HEK293T (cell line): ENCODE measurements around the gene PRR23A.

Source experiments
- FOXM1 ChIP-seq: fragments of 450-650 bp; IDR thresholded peaks from 2 replicates; pipeline ENCODE4 v1.6.1; 2017; ENCODE audit warnings: mild to moderate bottlenecking, borderline replicate concordance
- HDGF ChIP-seq: fragments of 450-650 bp; IDR thresholded peaks from 2 replicates; pipeline ENCODE4 v1.6.1; 2017; ENCODE audit warnings: antibody characterized with exemption, borderline replicate concordance

- TF ChIP-seq FOXM1 (no peak), HDGF (no peak)
These were observed 37.7 kb upstream of the PRR23A start for GRCh38 chr3:139043554-139044365.
